ENCODE data around the gene SP140L. TPM values are rescaled to one million over a fixed set of nuclear protein-coding genes. Genes with fewer than 3 reads are reported as not detected.
A peak's percentile ranks its signal among the peaks of the same experiment; 100 is the strongest.
"Not testable (repeated sequence)": the region's sequence is repeated elsewhere in the genome, so short reads cannot be mapped to it uniquely, and the experiment has no call there.

The SP140L gene
- total and polyA plus RNA-seq, 10 donors, result 32.0 to 85.7 (median 59.3) TPM

DNA sequence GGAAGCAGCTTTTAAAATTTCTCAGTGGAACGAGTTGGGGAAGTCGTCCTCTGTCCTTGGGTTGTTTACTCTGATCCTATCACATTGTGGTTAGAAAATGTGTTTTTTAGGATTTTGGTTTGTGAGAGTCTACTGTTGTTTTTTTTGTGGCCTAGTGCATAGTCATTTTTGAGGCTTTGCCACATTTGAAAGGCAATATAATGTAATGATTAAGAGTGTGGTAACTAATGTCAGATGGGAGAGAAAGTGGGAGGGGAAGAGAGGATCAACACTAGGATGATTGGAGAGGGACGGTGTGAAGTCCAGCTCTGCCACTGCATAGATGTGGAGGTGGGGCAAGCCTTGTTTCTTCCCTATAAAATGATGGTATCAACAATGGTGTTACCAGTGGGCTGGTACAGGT is 8.5 kb downstream of the SP140L start:
- DNase-seq, result no peak
- Histone ChIP-seq H3K36me3 (peaks cover 0 to 58% (median 13%) of the 10 kb centered on the region in 6 donors), H3K27ac (peak overlapping the region in 5 of 8 donors; percentile 30 to 68 (median 34)), H3K4me3 (peak overlapping the region in 1 of 8 donors; percentile 31), H3K27me3 (replicated peaks in 1 of 7) (no peaks in the 10 kb centered on the region), H3K9me3 (no peaks in the 10 kb centered on the region), H3K4me1 (peaks cover 8 to 62% (median 37%) of the 10 kb centered on the region in 6 donors)
- TF ChIP-seq POLR2A (IDR thresholded peaks at IDR 0.05), result no peak
- TF ChIP-seq, protein P1, sequence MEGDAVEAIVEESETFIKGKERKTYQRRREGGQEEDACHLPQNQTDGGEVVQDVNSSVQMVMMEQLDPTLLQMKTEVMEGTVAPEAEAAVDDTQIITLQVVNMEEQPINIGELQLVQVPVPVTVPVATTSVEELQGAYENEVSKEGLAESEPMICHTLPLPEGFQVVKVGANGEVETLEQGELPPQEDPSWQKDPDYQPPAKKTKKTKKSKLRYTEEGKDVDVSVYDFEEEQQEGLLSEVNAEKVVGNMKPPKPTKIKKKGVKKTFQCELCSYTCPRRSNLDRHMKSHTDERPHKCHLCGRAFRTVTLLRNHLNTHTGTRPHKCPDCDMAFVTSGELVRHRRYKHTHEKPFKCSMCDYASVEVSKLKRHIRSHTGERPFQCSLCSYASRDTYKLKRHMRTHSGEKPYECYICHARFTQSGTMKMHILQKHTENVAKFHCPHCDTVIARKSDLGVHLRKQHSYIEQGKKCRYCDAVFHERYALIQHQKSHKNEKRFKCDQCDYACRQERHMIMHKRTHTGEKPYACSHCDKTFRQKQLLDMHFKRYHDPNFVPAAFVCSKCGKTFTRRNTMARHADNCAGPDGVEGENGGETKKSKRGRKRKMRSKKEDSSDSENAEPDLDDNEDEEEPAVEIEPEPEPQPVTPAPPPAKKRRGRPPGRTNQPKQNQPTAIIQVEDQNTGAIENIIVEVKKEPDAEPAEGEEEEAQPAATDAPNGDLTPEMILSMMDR (IDR thresholded peaks at IDR 0.05 in 8 of 11, conservative IDR thresholded peaks at IDR 0.05 in 3 of 11), result no peak
- no peak for TF ChIP-seq POLR2AphosphoS5 (IDR thresholded peaks at IDR 0.05)
- intact Hi-C loops (cut with DNase I; ENCODE audit: low total_unique reads), result no loop called here
- 21 to 31% (median 28%) methylated on average over 3 of the region's 3 CpGs for WGBS, 5 donors

DNA sequence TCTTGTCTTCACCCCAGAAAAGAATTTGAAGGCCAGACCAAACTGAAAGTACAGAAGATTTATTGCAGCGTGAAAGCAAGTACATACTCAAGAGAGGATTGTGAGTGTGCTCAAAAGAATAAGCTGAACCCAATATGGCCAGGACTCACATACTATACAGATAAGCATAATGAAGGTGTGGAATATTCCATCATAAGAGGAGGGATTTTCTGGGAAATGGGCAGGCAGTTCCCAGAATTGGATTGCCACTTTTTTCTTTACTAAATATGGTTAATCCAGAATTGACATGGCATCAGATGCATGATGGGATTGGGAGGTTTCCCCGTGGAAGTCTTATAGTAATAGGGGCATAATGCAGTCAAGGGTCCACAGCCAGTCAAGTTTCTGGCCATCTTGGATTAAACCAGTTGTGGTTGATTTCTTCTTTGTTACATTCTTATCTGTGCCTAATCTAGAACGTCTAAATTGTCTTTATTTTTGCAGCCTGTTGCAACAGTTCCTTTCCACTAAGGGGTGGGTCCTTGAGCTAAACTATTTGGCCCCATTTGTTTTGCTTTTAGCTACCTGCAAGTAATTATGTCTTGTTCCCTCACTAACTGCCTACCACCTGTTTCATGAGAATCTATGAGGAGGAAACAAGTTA is 9.0 kb downstream of the SP140L start:
- 65 to 76% (median 74%) methylated on average over 3 of the region's 3 CpGs for WGBS, 5 donors
- TF ChIP-seq, protein P1 (IDR thresholded peaks at IDR 0.05 in 8 of 11, conservative IDR thresholded peaks at IDR 0.05 in 3 of 11), result no peak
- no peak for TF ChIP-seq POLR2A (IDR thresholded peaks at IDR 0.05)
- no peak for TF ChIP-seq POLR2AphosphoS5 (IDR thresholded peaks at IDR 0.05)
- no peak for DNase-seq
- Histone ChIP-seq H3K27me3 (replicated peaks in 1 of 7) (no peaks in the 10 kb centered on the region), H3K9me3 (no peaks in the 10 kb centered on the region), H3K4me3 (peak overlapping the region in 1 of 8 donors; percentile 31), H3K36me3 (peaks cover 0 to 58% (median 13%) of the 10 kb centered on the region in 6 donors), H3K27ac (peak overlapping the region in 4 of 8 donors; percentile 30 to 68 (median 32)), H3K4me1 (peaks cover 3 to 57% (median 32%) of the 10 kb centered on the region in 6 donors)
- intact Hi-C loops (cut with DNase I; ENCODE audit: low total_unique reads), result no loop called here

DNA sequence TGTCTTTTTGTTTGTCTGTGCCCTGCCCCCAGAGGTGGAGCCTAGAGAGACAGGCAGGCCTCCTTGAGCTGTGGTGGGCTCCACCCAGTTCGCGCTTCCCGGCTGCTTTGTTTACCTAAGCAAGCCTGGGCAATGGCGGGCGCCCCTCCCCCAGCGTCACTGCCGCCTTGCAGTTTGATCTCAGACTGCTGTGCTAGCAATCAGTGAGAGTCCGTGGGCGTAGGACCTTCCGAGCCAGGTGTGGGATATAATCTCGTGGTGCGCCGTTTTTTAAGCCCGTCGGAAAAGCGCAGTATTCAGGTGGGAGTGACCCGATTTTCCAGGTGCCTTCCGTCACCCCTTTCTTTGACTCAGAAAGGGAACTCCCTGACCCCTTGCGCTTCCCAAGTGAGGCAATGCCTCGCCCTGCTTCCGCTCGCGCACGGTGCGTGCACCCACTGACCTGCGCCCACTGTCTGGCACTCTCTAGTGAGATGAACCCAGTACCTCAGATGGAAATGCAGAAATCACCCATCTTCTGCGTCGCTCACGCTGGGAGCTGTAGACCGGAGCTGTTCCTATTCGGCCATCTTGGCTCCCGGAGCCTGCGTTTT is 15.0 kb downstream of the SP140L start:
- H3K4me3 ChIP-seq; DNase-seq; H3K4me1 ChIP-seq; intact Hi-C loops (cut with DNase I; ENCODE audit: low total_unique reads); H3K27ac ChIP-seq; H3K27me3 ChIP-seq (replicated peaks in 1 of 7): not testable (repeated sequence)
- 94 to 96% (median 95%) methylated on average over 23 to 33 of the region's 33 CpGs for WGBS, 5 donors
- Histone ChIP-seq H3K9me3 (peaks cover 0 to 47% (median 36%) of the 10 kb centered on the region in 8 donors), H3K36me3 (peaks cover 0 to 60% (median 20%) of the 10 kb centered on the region in 6 donors)

DNA sequence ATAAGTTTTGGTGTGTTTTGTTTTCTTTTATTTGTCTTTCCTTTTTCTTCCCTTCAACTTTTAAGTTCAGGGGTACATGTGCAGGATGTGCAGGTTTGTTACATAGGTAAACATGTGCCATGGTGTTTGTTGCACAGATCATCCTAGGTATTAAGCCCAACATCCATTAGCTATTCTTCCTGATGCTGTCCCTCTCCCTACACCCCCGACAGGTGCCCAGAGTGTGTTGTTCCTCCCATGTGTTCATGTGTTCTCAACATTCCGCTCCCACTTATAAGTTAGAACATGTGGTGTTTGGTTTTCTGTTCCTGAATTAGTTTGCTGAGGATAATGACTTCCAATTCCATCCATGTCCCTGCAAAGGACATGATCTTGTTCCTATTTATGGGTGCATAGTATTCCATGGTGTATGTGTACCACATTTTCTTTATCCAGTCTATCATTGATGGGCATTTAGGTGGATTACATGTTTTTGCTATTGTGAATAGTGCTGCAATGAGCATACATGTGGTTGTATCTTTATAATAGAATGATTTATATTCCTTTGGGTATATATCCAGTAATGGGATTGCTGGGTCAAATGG is 16.1 kb downstream of the SP140L start:
- H3K27ac ChIP-seq; DNase-seq; H3K4me3 ChIP-seq; intact Hi-C loops (cut with DNase I; ENCODE audit: low total_unique reads); H3K27me3 ChIP-seq (replicated peaks in 1 of 7): not testable (repeated sequence)
- Histone ChIP-seq H3K4me1 (peaks cover 6 to 13% (median 9%) of the 10 kb centered on the region in 6 donors), H3K9me3 (peaks cover 0 to 52% (median 40%) of the 10 kb centered on the region in 8 donors), H3K36me3 (peaks cover 0 to 64% (median 20%) of the 10 kb centered on the region in 6 donors)
- 89 to 100% (median 97%) methylated on average over 2 of the region's 2 CpGs for WGBS, 5 donors

DNA sequence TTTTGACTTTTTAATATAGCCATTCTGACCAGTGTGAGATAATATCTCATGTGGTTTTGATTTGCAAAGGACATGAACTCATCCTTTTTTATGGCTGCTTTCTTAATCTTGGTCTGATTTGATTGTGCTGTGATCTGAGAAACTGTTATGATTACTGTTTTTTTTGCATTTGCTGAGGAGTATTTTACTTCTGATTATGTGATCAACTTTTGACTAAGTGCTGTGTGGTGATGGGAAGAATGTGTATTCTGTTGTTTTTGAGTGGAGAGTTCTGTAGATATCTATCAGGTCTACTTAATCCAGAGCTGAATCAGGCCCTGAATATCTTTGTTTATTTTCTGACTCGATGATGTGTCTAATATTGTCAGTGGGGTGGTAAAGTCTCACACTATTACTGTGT is 16.8 kb downstream of the SP140L start:
- intact Hi-C loops (cut with DNase I; ENCODE audit: low total_unique reads), result no loop called here
- Histone ChIP-seq H3K27me3 (replicated peaks in 1 of 7) (no peaks in the 10 kb centered on the region), H3K27ac (no peak overlapping the region), H3K4me3 (no peak overlapping the region), H3K9me3 (peaks cover 0 to 52% (median 40%) of the 10 kb centered on the region in 8 donors), H3K4me1 (peaks cover 8 to 19% (median 15%) of the 10 kb centered on the region in 6 donors), H3K36me3 (peaks cover 0 to 64% (median 20%) of the 10 kb centered on the region in 6 donors)
- TF ChIP-seq, protein P1 (IDR thresholded peaks at IDR 0.05 in 8 of 11, conservative IDR thresholded peaks at IDR 0.05 in 3 of 11), result no peak
- no peak for TF ChIP-seq POLR2A (IDR thresholded peaks at IDR 0.05)
- no peak for TF ChIP-seq POLR2AphosphoS5 (IDR thresholded peaks at IDR 0.05)
- no peak for DNase-seq
- 65 to 90% (median 88%) methylated on average over 1 of the region's 1 CpG for WGBS, 5 donors
